ENCODE results near the gene ELMO3. TPM values are rescaled to one million over a fixed set of nuclear protein-coding genes. Genes with fewer than 3 reads are reported as not detected.
A peak's percentile ranks its signal among the peaks of the same experiment; 100 is the strongest.

The ELMO3 gene
- total RNA-seq, 1 donor from 2014 or later: 0.64 TPM

DNA sequence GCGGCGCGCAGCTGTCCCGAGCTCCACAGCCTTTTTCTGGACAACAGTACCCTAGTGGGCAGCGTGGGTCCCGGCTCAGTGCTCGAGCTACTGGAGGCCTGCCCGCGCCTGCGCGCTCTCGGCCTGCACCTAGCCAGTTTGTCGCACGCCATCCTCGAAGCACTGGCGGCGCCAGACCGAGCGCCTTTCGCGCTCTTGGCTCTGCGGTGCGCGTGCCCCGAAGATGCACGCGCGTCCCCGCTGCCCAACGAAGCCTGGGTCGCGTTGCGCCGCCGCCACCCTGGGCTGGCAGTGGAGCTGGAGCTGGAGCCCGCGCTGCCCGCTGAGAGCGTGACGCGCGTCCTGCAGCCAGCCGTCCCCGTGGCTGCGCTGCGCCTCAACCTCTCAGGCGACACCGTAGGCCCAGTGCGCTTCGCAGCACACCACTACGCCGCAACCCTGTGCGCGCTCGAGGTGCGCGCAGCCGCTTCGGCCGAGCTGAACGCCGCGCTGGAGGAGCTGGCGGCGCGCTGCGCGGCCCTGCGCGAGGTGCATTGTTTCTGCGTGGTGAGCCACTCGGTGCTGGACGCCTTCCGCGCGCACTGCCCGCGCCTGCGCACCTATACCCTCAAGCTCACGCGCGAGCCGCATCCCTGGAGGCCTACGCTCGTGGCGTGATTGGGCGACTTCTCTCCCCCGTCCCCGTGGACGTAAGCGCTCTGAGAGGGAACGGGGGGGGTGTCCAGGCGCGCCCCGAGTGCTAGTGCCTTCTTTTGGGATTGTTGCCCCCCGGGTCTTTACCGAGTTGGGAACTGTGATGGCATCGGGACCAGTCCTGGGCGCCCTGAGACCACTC is 35.5 kb upstream of the ELMO3 start:
- DNase-seq (ENCODE audit: low read depth in 2 of 2): peak; percentile 38 to 72

DNA sequence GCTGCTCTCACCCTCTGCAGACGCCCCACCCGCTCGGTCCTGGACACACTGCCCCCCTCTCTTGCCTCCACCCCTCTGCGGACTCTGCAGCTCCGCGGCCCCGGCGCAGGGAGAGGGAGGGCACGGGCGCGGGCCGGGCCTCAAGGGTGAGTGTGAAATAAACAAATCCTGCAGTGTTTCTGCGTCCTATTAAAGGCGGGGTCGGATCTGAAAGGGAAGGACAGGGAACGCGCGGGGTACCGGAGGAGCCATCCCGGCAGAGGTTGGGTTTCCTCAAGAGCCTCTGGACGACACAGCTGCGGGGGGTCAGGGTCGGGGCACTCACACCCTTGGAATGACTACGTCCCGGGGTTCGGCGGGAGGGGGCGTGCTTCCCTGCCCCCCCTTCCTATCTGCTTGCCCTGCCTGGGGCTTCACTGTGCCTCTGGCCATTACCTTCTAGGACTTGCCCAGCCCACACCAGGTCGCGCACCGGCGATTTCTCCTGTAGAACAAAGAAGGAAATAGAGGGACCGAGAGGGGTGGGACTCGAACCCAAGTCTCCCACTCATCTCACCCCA is 34.9 kb upstream of the ELMO3 start:
- no peak for DNase-seq (ENCODE audit: low read depth in 2 of 2)

DNA sequence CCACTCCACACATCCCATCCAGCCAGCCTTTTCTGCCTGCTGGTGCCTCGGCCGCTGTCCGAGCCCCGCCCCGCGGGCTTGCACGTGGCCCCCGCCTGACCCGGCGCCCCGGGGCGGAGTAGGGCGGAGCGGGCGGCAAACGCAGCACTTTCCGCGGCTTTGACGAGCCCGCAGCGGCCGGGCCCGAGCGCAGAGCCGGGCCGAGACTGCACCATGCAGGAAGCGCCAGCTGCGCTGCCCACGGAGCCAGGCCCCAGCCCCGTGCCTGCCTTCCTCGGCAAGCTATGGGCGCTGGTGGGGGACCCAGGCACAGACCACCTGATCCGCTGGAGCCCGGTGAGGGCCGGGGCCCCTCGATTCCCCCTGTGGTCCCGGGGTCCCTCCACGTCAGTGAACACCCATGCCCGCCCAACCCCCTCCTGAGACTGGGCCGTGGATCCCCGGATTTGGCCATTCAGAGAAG is 34.3 kb upstream of the ELMO3 start, which contains the start of gene HSF4:
Gene HSF4 (plus strand): TSS at position 147 of the 463 bp plus-strand sequence. CDS start 67 bp downstream, at position 214.
- DNase-seq (ENCODE audit: low read depth in 2 of 2): no peak

DNA sequence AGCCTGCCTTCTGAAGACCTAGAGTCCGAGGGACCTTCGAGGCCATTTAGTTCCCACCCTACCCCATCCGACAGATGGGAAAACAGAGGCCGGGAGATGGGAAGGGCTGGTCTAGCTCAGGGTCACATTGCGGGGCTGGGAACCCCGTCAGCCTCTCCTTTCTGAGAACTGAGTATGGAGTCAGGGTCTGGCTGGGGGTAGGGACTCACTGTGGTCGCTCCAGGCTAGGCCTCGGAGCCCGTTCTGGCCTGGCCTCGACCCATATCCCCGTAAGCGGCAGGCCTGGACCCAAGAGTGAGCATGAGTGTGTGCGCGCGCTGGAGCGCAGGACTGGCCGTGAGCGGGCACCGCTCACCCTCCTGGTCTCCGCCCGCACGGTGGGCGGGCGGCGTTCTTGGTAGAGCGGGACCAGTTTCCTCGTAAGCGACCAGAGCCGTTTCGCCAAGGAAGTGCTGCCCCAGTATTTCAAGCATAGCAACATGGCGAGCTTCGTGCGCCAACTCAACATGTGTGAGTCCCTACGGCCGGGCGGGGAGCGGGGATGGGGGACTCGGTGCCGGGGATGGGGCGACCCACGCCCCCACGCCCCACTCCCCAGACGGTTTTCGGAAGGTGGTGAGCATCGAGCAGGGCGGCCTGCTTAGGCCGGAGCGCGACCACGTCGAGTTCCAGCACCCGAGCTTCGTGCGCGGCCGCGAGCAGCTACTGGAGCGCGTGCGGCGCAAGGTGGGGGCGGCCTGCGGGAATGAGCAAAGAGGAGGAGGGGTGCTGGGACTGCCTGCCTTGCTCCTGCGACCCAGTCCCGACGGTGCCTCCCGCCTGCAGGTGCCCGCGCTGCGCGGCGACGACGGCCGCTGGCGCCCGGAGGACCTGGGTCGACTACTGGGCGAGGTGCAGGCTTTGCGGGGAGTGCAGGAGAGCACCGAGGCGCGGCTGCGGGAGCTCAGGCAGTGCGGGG is 33.5 kb upstream of the ELMO3 start:
- no peak for DNase-seq (ENCODE audit: low read depth in 2 of 2)

DNA sequence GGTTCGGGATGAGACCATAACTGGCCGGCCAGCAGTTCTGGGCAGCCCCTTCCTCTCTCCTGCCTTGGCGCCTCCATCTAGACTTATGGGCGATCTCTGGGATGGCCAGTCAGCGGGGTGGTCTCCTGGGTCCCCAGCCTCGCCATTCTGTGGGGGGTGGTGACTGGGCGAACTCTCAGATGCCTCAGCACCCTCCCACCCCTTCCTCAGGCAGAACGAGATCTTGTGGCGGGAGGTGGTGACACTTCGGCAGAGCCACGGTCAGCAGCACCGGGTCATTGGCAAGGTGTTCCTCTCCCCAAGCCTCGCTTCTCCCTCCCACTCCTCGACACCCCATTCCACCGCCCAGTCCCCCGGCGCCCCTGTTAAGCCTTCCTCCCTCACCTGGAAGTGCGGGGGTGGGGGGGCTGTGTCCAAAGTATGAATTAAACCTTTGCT is 32.8 kb upstream of the ELMO3 start:
- no peak for DNase-seq (ENCODE audit: low read depth in 2 of 2)

DNA sequence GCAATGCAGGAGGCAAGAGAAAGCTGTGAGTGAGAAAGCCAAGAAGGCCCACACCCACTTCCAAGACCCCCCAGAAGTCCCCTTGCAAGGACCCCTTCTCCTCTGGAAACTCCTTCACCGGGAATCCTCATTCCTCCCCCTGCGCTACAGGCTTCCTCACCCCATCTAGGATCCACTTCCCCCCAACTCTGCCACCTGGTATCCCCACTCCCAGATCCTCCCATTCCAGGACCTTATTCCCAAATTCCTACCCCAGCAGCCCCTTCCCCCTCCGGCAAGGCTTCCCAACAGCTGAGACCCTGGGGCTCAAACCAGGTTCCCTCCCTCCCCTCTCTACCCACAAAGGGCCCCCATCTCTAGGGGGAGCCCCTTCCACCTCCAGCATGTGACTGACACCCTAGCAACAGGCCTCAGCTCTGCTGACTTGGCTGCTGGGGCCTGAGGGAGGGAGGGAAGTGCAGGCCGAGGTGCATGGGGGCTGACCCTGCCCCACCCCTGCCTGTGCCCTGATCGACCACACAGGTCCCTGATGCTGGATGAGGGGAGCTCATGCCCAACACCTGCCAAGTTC is 32.2 kb upstream of the ELMO3 start:
- DNase-seq (ENCODE audit: low read depth in 2 of 2): no peak

DNA sequence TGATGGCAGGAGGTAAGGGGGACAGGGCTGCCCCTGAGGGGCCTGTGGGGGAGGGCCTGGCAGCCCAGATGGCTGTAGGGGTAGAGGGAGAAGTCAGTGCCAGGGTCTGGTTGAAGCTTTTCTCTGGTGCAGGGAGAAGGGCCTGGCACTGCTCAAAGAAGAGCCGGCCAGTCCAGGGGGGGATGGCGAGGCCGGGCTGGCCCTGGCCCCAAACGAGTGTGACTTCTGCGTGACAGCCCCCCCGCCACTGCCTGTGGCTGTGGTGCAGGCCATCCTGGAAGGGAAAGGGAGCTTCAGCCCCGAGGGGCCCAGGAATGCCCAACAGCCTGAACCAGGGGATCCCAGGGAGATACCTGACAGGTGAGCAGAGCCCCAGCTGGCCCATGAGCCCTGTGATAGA is 31.3 kb upstream of the ELMO3 start:
- no peak for DNase-seq (ENCODE audit: low read depth in 2 of 2)

DNA sequence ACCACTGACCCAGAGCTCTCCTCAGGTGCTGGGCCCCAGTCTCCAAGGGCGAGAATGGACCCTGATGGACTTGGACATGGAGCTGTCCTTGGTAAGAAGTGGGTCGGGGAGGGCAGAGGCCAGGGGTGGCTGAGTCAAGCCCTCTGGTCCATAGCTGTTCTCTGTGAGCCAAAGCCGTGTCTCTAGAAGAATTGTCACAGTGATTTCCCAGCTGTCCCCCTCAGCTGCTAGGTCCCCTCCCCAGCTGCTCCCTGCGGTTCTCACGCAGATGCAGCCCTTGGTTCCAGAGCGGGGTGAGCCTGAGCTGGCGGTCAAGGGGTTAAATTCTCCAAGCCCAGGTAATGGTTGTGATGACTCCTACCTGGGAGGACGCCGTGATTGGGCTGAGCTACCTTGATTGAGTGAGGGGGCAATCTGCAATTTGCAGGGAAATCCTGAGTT is 29.9 kb upstream of the ELMO3 start:
- no peak for DNase-seq (ENCODE audit: low read depth in 2 of 2)

DNA sequence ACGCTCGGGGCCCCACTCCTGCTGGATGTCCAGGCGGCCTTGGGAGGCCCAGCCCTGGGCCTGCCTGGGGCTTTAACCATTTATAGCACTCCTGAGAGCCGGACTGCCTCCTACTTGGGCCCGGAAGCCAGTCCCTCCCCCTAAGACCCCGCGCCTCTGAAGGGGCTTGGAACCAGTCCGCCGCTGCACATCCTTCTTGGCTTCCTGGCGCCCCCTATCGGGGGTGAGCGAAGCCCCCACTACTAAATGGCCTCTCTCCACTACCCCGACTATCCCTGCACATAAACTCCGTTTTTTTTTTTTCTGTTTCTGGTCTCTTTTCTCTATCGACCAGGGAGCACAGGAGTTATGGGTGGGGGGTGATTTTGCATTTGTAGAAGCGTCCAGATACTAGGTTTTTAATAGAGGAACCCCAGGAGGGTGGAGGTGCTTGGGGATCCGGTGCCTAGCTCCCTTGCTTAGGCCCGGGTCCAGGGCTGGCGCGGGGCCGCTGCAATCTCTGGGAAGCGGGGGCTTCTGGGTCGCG is 29.2 kb upstream of the ELMO3 start:
- DNase-seq (ENCODE audit: low read depth in 2 of 2): peak in 1 of 2 donors; percentile 40

DNA sequence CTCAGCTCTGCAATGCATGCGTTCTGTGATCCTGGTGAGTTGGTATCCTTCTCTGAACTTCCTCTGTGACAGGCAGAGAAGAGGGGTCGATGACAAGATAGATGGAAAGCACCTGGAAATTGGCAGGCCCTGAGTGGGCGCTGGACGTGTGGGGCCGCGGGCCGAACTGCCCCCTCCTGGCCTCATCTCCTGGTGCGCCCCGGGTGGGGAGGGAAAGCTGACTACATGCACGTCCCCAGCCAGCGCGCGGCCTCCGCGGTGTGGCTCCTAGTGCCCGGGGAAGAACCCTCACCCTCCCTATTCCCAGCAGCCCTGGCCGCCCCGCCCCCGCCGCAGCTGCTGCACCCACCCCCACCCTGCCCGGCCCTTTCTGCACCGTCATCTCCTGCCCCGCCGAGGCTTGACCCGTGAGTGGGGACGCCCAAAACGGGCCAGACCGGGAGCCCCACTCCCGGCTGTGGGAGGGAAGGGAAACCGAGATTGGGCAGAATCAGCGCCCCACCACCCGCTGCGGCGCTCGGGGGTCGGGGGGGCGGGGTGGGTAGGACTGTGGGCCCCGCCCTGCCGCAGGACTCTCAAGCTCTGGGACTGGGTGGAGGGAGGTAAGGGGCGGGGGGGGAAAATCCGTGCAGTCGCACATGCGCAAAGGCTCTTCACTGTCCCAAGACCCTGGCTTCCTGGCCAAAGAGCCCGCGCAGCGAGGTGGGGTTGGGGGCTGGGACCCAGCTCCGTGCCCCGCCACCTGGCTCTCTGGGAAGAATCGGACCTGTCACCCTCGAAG is 28.6 kb upstream of the ELMO3 start, which contains the start of gene NOL3:
Gene NOL3 (plus strand): TSS at position 371 of the 781 bp plus-strand sequence.
- peak; percentile 68 to 85 for DNase-seq (ENCODE audit: low read depth in 2 of 2)

DNA sequence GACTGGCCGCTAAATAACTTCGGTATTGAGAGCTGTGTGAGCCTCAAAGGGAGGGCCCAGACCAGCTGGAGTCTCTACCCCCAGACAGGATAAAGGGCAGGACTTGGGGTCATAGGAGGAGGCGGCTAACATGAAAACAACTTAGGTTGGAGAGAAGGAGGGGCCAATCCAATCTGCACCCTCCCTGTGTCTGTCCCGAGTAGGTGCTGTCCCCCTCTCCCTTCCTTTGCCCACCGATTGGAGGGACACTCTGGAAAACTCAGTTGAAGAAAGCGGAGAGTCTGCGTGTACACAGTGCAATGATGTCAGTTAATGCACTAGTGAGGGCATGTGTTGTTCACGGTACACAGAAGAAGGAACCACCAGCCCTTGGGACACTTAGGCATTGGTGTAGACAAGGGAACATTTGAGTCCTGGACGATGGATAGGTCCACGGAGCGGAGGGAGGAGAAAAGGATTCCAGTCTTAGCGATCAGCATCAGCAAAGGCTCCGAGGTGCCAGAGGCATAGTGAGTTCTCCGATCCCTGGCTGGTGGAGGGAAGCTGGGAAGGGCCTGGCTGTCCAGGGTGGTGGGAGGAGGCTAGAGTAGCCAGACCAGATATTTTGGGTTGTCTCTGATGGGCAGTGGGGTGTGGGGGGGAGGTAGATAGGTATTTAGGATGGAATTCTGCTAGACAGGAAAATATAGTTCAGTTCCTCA is 27.8 kb upstream of the ELMO3 start:
- DNase-seq (ENCODE audit: low read depth in 2 of 2): no peak

DNA sequence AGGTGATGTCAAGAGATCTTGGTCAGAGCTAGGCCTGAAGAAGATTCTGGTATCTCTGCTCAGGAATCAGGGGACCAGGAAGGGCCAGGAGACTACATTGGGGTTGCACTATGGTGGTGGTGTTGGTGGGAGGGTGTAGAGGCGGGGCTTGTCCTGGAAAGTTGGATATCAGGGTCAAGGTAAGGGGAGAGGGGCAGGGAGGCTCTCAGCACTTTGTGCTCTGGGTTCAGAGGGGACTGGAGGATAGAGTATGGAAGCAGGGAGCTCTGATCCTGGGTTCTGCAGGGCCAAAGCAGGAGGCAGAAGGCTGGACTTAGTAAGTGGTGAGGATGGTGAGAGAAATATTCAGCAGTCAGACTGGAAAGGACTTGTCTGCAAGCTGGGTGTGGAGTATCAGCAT is 25.6 kb upstream of the ELMO3 start:
- DNase-seq (ENCODE audit: low read depth in 2 of 2): no peak

DNA sequence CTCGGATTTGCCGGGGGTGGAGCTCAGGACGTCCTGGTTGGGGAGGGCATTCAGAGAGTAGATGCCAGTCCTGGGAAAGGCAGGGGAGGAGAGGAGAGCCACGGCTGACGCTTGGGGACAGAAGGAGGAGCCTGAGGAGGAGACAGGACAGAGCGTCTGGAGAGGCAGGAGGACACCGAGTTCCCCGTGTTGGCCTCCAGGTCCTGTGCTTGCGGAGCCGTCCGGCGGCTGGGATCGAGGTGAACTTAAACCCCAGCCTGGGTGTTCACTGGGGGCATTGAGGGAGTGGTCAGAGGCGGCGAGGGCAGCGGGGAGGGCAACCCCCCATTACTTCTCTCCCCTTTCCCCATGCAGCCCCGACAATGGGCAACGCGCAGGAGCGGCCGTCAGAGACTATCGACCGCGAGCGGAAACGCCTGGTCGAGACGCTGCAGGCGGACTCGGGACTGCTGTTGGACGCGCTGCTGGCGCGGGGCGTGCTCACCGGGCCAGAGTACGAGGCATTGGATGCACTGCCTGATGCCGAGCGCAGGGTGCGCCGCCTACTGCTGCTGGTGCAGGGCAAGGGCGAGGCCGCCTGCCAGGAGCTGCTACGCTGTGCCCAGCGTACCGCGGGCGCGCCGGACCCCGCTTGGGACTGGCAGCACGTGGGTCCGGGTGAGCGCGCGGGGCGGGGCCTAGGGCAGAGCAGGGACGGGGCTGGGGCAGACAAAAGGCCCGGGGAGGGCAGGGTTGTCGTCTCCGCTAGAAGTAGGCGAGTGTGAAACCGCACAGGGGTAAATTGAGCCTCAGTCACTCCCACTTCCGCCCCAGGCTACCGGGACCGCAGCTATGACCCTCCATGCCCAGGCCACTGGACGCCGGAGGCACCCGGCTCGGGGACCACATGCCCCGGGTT is 24.9 kb upstream of the ELMO3 start:
- peak; percentile 70 to 94 for DNase-seq (ENCODE audit: low read depth in 2 of 2)

DNA sequence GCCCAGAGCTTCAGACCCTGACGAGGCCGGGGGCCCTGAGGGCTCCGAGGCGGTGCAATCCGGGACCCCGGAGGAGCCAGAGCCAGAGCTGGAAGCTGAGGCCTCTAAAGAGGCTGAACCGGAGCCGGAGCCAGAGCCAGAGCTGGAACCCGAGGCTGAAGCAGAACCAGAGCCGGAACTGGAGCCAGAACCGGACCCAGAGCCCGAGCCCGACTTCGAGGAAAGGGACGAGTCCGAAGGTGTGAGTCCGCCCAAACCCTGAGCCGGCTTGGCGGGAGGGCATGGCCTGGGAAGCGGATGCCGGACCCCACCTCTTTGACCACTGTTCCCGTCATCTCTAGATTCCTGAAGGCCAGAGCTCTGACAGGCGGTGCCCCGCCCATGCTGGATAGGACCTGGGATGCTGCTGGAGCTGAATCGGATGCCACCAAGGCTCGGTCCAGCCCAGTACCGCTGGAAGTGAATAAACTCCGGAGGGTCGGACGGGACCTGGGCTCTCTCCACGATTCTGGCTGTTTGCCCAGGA is 24.2 kb upstream of the ELMO3 start:
- DNase-seq (ENCODE audit: low read depth in 2 of 2): no peak

DNA sequence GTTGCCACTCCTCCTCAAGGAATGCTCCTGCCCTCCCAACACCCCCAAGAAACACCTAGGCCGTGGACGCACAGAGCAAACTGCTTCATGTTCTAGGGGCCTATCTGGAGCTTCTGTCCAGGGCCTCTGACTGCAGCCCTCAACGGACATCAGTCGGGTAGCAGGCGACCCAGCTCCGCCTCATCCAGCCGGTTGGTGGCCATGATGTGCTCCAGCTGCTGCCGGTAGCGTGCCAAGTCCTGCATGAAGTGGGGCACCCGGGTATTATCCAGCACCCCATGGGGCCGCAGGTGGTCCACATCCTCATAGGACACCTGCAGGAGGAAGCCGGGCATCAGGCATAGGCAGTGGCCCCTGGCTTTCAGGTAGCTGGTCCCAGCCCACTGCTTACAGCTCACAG is 22.3 kb upstream of the ELMO3 start:
- DNase-seq (ENCODE audit: low read depth in 2 of 2): no peak

DNA sequence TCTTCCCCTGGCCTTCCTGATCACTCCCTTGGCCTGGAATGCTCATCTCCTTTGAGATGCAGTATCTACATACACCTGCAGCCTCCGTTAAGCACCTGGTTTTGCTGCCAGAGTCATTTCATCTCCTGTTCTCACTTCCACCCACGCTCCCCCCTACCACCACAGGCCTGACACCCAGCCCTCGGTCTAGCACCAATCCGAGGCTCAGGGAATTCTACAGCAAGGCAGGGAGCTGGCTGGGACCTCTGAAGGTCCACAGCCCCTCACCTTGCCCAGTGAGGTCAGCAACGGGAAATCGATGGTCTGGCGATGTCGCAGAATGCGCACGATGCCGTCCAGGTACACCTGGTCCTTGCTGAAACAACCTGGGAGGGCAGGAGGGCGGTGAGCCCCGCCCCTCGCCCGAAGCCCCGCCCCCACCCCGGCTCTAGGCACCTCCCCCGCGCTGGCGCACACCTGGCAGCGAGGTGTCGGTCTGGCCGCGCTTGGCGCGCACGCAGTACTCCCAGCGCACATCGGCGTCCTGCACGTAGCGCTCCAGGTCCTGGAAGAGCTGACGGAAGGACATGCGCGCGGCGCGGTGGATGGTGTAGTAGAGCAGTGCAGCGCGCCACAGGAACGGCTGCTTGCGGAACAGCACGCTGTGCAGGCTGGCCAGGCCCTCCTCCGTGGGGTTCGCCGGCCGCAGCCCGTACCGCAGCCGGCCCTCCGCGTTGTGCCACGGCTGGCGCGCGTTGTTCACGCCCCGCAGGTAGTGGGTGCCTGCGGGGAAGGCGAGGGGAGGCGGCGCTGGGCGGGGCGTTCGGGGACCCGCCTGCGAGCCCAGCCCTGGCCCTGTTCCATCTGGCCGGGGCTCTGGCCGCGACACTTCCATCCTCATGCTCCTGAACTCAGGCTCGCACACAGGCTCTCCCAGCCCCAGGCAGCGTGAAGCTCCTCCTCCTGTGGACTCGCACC is 20.9 kb upstream of the ELMO3 start:
- DNase-seq (ENCODE audit: low read depth in 2 of 2): peak in 1 of 2 donors; percentile 57
